CD8-positive, alpha-beta memory T cell (primary cell): Measurements from ENCODE around the gene ARID3A. TPM values are rescaled to one million over a fixed set of nuclear protein-coding genes. Genes with fewer than 3 reads are reported as not detected.
A peak's percentile ranks its signal among the peaks of the same experiment; 100 is the strongest.

Experiments used
- CTCF ChIA-PET: fragments of 350-600 bp; sonication (Branson Sonifier 250); formaldehyde crosslinking; loops from one replicate; lab custom pipeline; 2021; ENCODE audit warnings: antibody characterized with exemption; lab: Charles Lee
- POLR2A ChIA-PET: fragments of 350-600 bp; sonication (Branson Sonifier 250); formaldehyde crosslinking; loops from one replicate; lab custom pipeline; 2021; ENCODE audit warnings: antibody characterized with exemption; lab: Charles Lee
- DNase-seq, 5 donors: peaks; one replicate each; pipeline versions ENCODE4 v3.0.0 to v3.0.0-alpha.2; 2020 to 2022; ENCODE audit warnings: mixed read lengths in 1 of 5
- H3K27ac ChIP-seq: one replicate; pipeline ENCODE4 v1.7.0; 2013; ENCODE audit warnings: low read depth, mild to moderate bottlenecking, low read length, moderate library complexity
- H3K27me3 ChIP-seq: 2 replicates; pipeline ENCODE4 v1.7.0; 2013; ENCODE audit warnings: low read length, mild to moderate bottlenecking; ENCODE audit not compliant: insufficient read depth, poor library complexity, severe bottlenecking
- H3K36me3 ChIP-seq: 2 replicates; pipeline ENCODE4 v1.7.0; 2013; ENCODE audit warnings: mild to moderate bottlenecking, low read length, moderate library complexity; ENCODE audit not compliant: insufficient read depth
- H3K4me1 ChIP-seq: 2 replicates; pipeline ENCODE4 v1.7.0; 2013; ENCODE audit warnings: mild to moderate bottlenecking, low read length, moderate library complexity; ENCODE audit not compliant: insufficient read depth
- H3K4me3 ChIP-seq: 2 replicates; pipeline ENCODE4 v1.7.0; 2013; ENCODE audit warnings: mild to moderate bottlenecking, low read length
- H3K9me3 ChIP-seq: 2 replicates; pipeline ENCODE4 v1.7.0; 2013; ENCODE audit warnings: mild to moderate bottlenecking, low read length
- H3K27ac Mint-ChIP-seq, 8 donors: one replicate each; pipeline ENCODE4 v1.8.0; 2020 to 2021; ENCODE audit warnings: mixed read lengths in 8 of 8, mild to moderate bottlenecking in 6 of 8, inconsistent platforms in 3 of 8, moderate library complexity in 3 of 8
- H3K27me3 Mint-ChIP-seq, 2 donors: one replicate each; pipeline ENCODE4 v1.8.0; 2020 to 2021; ENCODE audit warnings: mixed read lengths in 2 of 2, mild to moderate bottlenecking in 1 of 2, moderate library complexity in 1 of 2
- H3K36me3 Mint-ChIP-seq, 3 donors: one replicate each; pipeline ENCODE4 v1.8.0; 2020 to 2021; ENCODE audit warnings: mixed read lengths in 3 of 3, inconsistent platforms in 1 of 3, mild to moderate bottlenecking in 1 of 3
- H3K4me1 Mint-ChIP-seq, 3 donors: one replicate each; pipeline ENCODE4 v1.8.0; 2020 to 2021; ENCODE audit warnings: mixed read lengths in 3 of 3, inconsistent platforms in 1 of 3, mild to moderate bottlenecking in 1 of 3
- H3K4me3 Mint-ChIP-seq, 7 donors: one replicate each; pipeline ENCODE4 v1.8.0; 2020 to 2021; ENCODE audit warnings: mixed read lengths in 7 of 7, mild to moderate bottlenecking in 6 of 7, moderate library complexity in 4 of 7, inconsistent platforms in 2 of 7
- H3K9me3 Mint-ChIP-seq, 5 donors: one replicate each; pipeline ENCODE4 v1.8.0; 2020 to 2022; ENCODE audit warnings: mixed read lengths in 5 of 5, mild to moderate bottlenecking in 3 of 5, moderate library complexity in 2 of 5, inconsistent platforms in 1 of 5
- polyA plus RNA-seq: library from polyadenylated mRNA; unstranded; fragments of 300-500 nt; fragmentation: Illumina TruSeq; gene quantifications from one replicate; pipeline ENCODE4 v1.2.3, GENCODE V29; 2021
- total RNA-seq, 2 experiments: library from RNA; stranded (reverse); gene quantifications; one replicate each; pipeline ENCODE4 v1.2.3, GENCODE V29; 2021

ARID3A gene
- total and polyA plus RNA-seq, 3 experiments from 2014 or later = 0.49 to 15.9 (median 12.8) TPM

DNA sequence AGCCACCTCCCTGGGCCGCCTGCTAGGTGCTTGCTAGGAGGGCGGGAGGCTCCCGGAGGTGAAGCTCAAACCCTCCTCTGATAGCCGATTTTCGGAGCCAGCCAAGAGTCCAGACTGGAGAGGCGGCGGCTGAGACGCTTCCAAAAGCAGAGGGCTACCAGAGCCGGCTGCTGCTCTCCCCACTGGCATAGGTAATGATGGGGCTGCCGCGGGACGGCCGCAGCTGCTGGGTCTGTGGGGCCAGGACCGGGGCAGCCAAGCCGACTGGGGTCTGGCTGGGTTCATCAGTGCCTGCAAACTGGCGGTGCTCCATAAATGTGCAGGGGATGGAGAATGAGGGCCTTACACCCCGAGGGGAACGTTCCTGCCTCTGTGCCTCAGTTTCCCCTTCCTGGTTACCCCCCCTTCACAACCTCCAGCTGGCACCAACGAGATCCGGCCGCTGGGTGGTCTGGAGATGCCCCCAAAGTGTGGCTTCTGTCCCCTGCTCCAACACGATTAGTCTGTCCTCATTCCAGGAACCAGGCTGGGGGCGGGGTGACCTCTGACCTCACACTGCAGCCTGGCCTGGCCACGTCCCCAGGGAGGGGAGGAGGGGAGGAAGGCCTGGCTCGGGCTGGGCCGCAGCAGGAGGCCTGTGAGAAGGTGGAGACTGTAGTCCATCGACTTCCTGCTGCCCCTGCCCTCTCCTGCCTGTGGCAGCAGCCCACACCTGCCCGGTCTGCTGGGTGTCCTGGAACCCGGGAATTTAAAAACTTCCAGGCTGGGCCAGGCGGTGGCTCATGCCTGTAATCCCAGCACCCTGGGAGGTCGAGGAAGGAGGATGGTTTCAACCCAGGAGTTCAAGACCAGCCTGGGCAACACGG is 54.5 kb downstream of the ARID3A start:
- H3K36me3 ChIP-seq = no peaks in the 10 kb centered on the region
- POLR2A ChIA-PET = no interaction called here
- Mint-ChIP-seq H3K9me3 (no peaks in the 10 kb centered on the region), H3K27ac (peak overlapping the region in 1 of 8 donors; percentile 84), H3K27me3 (no peaks in the 10 kb centered on the region), H3K4me3 (no peak overlapping the region), H3K4me1 (peaks cover 9 to 18% (median 15%) of the 10 kb centered on the region in 3 donors), H3K36me3 (peaks cover 0 to 5% (median 0%) of the 10 kb centered on the region in 3 donors)
- peaks cover 18% of the 10 kb centered on the region for H3K4me1 ChIP-seq
- no peak overlapping the region for H3K4me3 ChIP-seq
- peak in 1 of 5 donors; percentile 44 for DNase-seq
- CTCF ChIA-PET = interaction anchor here (0.9 to 5.5 kb wide), 5 partner anchors 28 to 117 kb away, joined by 3 to 116 read pairs (median 4); no protein-coding TSS in a partner anchor
- no peaks in the 10 kb centered on the region for H3K27me3 ChIP-seq
- H3K27ac ChIP-seq = peak overlapping the region; percentile 64
- H3K9me3 ChIP-seq = no peaks in the 10 kb centered on the region

DNA sequence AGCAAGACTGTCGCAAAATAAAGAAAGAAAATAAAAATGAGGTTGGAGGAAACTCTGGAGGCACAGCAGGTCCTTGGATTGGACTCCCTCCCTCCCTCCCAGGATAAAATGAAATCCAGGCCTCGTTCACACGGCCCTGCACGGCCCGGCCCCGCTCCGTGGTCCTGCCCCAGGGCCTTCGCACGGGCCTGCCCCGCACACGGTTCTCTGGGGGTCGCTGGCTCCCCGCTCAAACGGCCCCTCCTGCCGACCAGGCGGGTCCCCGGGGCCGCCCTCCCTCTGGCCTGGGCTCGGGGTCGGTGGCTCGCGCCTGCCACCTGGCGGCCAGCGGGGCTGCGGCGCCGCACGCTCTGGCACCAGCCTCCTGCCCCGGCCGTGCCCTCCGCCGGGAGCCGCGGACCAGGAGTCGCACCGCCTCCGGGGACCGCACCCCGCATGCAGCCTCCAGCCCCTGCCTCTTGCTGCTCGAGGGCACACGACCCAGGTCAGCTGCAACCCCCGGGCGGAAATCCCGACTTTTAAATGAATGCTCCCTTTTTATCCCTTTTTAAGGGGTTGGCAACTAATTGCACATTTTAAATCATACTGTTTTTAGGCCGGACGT is 56.8 kb downstream of the ARID3A start:
- peak; percentile 64 to 77 (median 70) for DNase-seq
- H3K9me3 Mint-ChIP-seq = no peaks in the 10 kb centered on the region
- peaks cover 0 to 24% (median 0%) of the 10 kb centered on the region in 3 donors for H3K36me3 Mint-ChIP-seq
- Histone ChIP-seq H3K4me1 (peaks cover 18% of the 10 kb centered on the region), H3K4me3 (no peak overlapping the region), H3K27me3 (no peaks in the 10 kb centered on the region), H3K36me3 (no peaks in the 10 kb centered on the region), H3K27ac (no peak overlapping the region), H3K9me3 (no peaks in the 10 kb centered on the region)
- no peaks in the 10 kb centered on the region for H3K27me3 Mint-ChIP-seq
- H3K4me1 Mint-ChIP-seq = peaks cover 15 to 24% (median 23%) of the 10 kb centered on the region in 3 donors
- H3K4me3 Mint-ChIP-seq = peak overlapping the region in 5 of 7 donors; percentile 17 to 38 (median 34)
- ChIA-PET POLR2A (interaction anchor here (2.1 kb wide), 1 partner anchor 60 kb away, joined by 11 read pairs; no protein-coding TSS in a partner anchor), CTCF (interaction anchor here (0.7 to 5.5 kb wide), 14 partner anchors 14 to 213 kb away, joined by 3 to 116 read pairs (median 6); partner anchors contain the start of genes CFD, RNU6-2 and TMEM259)
- H3K27ac Mint-ChIP-seq = peak overlapping the region in 4 of 8 donors; percentile 38 to 74 (median 54)

DNA sequence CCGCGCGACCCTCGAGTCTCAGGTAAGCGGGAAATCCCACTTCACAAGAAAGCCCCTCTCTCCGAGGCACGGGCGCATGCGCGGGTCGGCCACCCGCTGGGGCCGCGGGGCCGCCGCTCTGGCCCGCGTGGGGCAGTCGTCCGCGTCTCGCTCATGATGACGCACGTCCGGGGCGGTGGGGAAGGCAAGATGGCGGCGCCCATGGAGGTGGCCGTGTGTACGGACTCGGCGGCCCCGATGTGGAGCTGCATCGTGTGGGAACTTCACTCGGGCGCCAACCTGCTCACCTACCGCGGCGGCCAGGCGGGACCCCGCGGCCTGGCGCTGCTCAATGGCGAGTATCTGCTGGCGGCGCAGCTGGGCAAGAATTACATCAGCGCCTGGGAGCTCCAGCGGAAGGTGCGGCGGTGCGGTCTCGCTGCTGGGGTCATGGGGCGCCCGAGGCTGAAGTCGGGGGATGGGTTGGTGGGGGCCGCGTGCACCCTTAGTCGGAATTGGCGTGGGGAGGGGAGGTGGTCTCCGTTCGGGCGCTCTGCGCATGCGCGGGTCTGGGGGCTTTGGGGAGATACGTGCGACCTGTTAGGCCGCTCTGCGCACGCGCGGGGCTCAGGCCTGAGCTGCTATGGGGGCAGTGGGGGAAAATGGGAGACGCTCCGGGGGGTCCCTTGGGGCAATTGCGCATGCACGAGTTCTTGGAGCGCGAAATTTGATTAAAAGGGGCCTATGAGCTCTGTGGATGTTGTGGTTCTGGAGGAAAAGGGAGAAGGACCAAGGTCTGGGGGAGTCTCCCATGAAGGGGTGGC is 58.5 kb downstream of the ARID3A start, which contains the start of gene WDR18:
WDR18 (plus strand) TSS at position 181 of the 803 bp plus-strand sequence; CDS start at position 190, 9 bp downstream.
- no peaks in the 10 kb centered on the region for H3K27me3 ChIP-seq
- H3K4me3 Mint-ChIP-seq = peak within 1 kb of the TSS; percentile 89 to 98 (median 93)
- DNase-seq = peak; percentile 75 to 92 (median 84)
- peaks cover 0 to 35% (median 0%) of the 10 kb centered on the region in 3 donors for H3K36me3 Mint-ChIP-seq
- no peaks in the 10 kb centered on the region for H3K36me3 ChIP-seq
- H3K4me1 ChIP-seq = peaks cover 18% of the 10 kb centered on the region
- ChIA-PET POLR2A (interaction anchor here (0.6 to 2.9 kb wide), 23 partner anchors 11 to 621 kb away, joined by 3 to 24 read pairs (median 4); partner anchors contain the start of genes ABCA7, ARHGAP45, RNU6-2 and TMEM259), CTCF (interaction anchor here (0.8 to 5.5 kb wide), 25 partner anchors 11 to 260 kb away, joined by 3 to 116 read pairs (median 4); partner anchors contain the start of genes ARHGAP45, CFD, CNN2 and RNU6-2)
- no peaks in the 10 kb centered on the region for H3K9me3 Mint-ChIP-seq
- H3K4me3 ChIP-seq = peak within 1 kb of the TSS; percentile 76
- H3K27me3 Mint-ChIP-seq = no peaks in the 10 kb centered on the region
- H3K4me1 Mint-ChIP-seq = peaks cover 15 to 30% (median 24%) of the 10 kb centered on the region in 3 donors
- H3K9me3 ChIP-seq = no peaks in the 10 kb centered on the region
- peak within 1 kb of the TSS; percentile 85 to 96 (median 92) for H3K27ac Mint-ChIP-seq
- peak within 1 kb of the TSS; percentile 87 for H3K27ac ChIP-seq

DNA sequence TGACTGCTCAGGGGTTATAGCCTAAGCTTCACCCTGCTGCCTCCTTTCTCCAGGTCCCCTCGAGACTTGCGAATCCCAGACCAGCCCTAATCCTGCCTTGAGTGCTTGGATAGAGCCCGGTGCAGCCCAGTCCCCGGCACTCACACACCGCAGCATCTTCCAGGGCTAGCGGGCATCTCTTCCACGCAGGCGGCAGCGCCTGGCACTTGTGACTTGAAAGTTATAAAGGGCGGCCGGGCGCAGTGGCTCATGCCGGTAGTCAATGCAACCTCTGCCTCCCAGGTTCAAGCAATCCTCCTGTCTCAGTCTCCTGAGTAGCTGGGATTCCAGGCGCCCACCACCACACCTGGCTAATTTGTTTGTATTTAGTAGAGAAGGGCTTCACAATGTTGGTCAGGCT is 60.2 kb downstream of the ARID3A start:
- no peaks in the 10 kb centered on the region for H3K27me3 Mint-ChIP-seq
- Histone ChIP-seq H3K27ac (no peak overlapping the region), H3K4me1 (peaks cover 18% of the 10 kb centered on the region), H3K27me3 (no peaks in the 10 kb centered on the region), H3K36me3 (no peaks in the 10 kb centered on the region), H3K9me3 (no peaks in the 10 kb centered on the region), H3K4me3 (no peak overlapping the region)
- peak overlapping the region in 2 of 8 donors; percentile 57 to 85 for H3K27ac Mint-ChIP-seq
- H3K4me1 Mint-ChIP-seq = peaks cover 15 to 30% (median 24%) of the 10 kb centered on the region in 3 donors
- ChIA-PET POLR2A (interaction anchor here (1.7 to 2.9 kb wide), 3 partner anchors 11 to 67 kb away, joined by 3 to 24 read pairs (median 18); no protein-coding TSS in a partner anchor), CTCF (interaction anchor here (2.9 to 5.5 kb wide), 2 partner anchors 64 to 122 kb away, joined by 29 to 116 read pairs; no protein-coding TSS in a partner anchor)
- H3K9me3 Mint-ChIP-seq = no peaks in the 10 kb centered on the region
- H3K36me3 Mint-ChIP-seq = peaks cover 0 to 45% (median 0%) of the 10 kb centered on the region in 3 donors
- H3K4me3 Mint-ChIP-seq = peak overlapping the region in 6 of 7 donors; percentile 26 to 94 (median 90)
- DNase-seq = peak in 1 of 5 donors; percentile 42

DNA sequence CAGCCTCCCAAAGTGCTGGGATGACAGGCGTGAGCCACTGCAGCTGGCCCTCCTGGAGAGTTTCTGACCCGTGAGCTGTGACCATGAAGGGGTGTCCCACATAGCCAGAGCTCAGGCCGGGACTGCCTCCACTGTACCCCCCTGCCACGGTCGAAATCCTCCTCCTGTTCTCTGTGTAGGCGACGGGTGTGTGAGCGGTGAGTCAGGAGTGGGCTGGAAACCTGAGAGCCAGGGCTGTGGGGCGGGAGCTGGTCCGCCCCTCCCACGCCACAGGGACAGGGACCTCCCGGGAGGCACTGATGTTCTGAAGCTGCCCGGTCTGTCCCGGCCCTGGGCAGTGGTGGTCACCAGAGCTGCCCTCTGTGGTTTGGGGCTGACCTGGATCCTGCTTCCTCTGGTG is 62.2 kb downstream of the ARID3A start:
- Histone ChIP-seq H3K4me1 (peaks cover 15% of the 10 kb centered on the region), H3K27ac (no peak overlapping the region), H3K9me3 (no peaks in the 10 kb centered on the region), H3K27me3 (no peaks in the 10 kb centered on the region), H3K36me3 (no peaks in the 10 kb centered on the region), H3K4me3 (no peak overlapping the region)
- peak in 1 of 5 donors; percentile 38 for DNase-seq
- H3K4me3 Mint-ChIP-seq = no peak overlapping the region
- CTCF ChIA-PET = interaction anchor here (0.7 to 1.9 kb wide), 3 partner anchors 8 to 124 kb away, joined by 3 to 6 read pairs (median 3); no protein-coding TSS in a partner anchor
- peaks cover 0 to 49% (median 0%) of the 10 kb centered on the region in 3 donors for H3K36me3 Mint-ChIP-seq
- POLR2A ChIA-PET = no interaction called here
- no peaks in the 10 kb centered on the region for H3K27me3 Mint-ChIP-seq
- no peaks in the 10 kb centered on the region for H3K9me3 Mint-ChIP-seq
- no peak overlapping the region for H3K27ac Mint-ChIP-seq
- peaks cover 15 to 27% (median 24%) of the 10 kb centered on the region in 3 donors for H3K4me1 Mint-ChIP-seq

DNA sequence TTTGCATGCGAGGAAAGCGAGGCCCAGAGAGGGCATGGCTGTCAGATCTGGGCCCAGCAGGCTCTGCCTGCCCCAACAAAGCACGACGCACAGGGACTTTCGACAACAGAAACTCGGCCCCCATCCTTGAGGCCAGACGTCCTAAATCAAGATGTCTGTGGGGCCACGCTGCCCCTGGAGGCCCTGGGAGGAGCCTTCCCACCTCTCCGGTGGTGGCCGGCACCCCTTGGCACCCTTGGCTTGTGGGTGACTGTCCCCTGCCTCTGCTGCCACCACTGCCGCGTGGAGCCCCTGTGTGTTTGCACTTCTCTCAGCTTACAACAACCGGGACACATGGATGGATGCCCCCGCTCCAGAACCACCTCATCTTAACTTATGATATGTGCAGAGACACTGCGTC is 62.7 kb downstream of the ARID3A start:
- H3K27ac ChIP-seq = no peak overlapping the region
- H3K36me3 Mint-ChIP-seq = peaks cover 0 to 54% (median 0%) of the 10 kb centered on the region in 3 donors
- H3K4me3 Mint-ChIP-seq = peak overlapping the region in 1 of 7 donors; percentile 69
- H3K27me3 Mint-ChIP-seq = no peaks in the 10 kb centered on the region
- no peak overlapping the region for H3K4me3 ChIP-seq
- peaks cover 12% of the 10 kb centered on the region for H3K4me1 ChIP-seq
- peaks cover 15 to 27% (median 24%) of the 10 kb centered on the region in 3 donors for H3K4me1 Mint-ChIP-seq
- no peaks in the 10 kb centered on the region for H3K9me3 Mint-ChIP-seq
- H3K36me3 ChIP-seq = no peaks in the 10 kb centered on the region
- DNase-seq = peak in 1 of 5 donors; percentile 36
- ChIA-PET POLR2A (interaction anchor here (0.8 kb wide), 1 partner anchor 15 kb away, joined by 5 read pairs; no protein-coding TSS in a partner anchor), CTCF (interaction anchor here (1.5 to 1.9 kb wide), 2 partner anchors 66 to 125 kb away, joined by 3 to 6 read pairs; no protein-coding TSS in a partner anchor)
- H3K9me3 ChIP-seq = no peaks in the 10 kb centered on the region
- H3K27me3 ChIP-seq = no peaks in the 10 kb centered on the region
- peak overlapping the region in 1 of 8 donors; percentile 60 for H3K27ac Mint-ChIP-seq
